Vagina (tissue), 2 donors: Measurements from ENCODE around the gene RAPGEF4.

Experiments used
- POLR2A ChIP-seq, 2 donors: fragments of 450-650 bp; IDR thresholded peaks; one replicate each; pipeline ENCODE4 v1.6.1; 2017; ENCODE audit warnings: antibody characterized with exemption in 2 of 2, mild to moderate bottlenecking in 2 of 2, moderate library complexity in 2 of 2
- TF ChIP-seq, protein P1 (sequence below), 3 experiments: fragments of 450-650 bp in 2 of 3; fragments of 200-600 bp in 1 of 3; sonication (generic) in 1 of 3; IDR thresholded peaks; one replicate each; pipeline ENCODE4 v1.5.1; 2017 to 2019; ENCODE audit warnings: antibody characterized with exemption in 3 of 3, mild to moderate bottlenecking in 2 of 3, moderate library complexity in 2 of 3

DNA sequence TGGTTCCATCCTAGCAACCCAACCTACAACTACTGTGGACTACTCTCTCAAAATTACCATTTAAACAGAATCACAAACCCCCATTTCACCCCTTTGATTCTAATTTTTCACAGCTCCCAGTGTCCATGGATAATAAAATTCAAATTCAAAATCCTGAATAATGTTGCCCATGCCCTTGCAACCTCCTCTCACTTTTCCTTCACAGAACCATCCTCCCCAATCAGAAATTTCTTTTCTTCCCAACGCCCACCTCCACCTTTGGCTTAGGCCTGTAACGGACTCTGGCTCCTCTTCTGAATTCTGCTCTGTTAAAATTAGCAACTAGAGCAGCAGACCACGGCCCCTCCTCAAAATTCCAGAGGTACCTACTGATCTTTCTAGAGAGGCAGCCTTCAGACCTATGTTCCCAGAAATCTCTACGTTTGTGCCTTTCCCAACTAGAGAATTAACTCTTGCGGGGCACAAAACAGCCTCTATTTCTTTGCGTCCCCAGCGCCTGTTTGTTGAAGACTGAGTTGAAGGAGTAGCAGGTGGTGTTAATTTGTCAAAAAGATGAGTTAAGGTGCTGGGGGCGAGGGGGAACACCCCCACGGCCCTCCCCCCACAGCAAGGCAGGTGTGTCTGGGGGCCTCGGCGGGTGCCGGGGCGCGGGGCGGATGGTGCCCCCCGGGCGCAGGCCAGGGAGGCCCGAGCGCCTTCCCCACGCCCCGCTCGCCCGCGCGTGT lies 339.6 kb downstream of the RAPGEF4 start:
- TF ChIP-seq, protein P1, sequence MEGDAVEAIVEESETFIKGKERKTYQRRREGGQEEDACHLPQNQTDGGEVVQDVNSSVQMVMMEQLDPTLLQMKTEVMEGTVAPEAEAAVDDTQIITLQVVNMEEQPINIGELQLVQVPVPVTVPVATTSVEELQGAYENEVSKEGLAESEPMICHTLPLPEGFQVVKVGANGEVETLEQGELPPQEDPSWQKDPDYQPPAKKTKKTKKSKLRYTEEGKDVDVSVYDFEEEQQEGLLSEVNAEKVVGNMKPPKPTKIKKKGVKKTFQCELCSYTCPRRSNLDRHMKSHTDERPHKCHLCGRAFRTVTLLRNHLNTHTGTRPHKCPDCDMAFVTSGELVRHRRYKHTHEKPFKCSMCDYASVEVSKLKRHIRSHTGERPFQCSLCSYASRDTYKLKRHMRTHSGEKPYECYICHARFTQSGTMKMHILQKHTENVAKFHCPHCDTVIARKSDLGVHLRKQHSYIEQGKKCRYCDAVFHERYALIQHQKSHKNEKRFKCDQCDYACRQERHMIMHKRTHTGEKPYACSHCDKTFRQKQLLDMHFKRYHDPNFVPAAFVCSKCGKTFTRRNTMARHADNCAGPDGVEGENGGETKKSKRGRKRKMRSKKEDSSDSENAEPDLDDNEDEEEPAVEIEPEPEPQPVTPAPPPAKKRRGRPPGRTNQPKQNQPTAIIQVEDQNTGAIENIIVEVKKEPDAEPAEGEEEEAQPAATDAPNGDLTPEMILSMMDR (IDR thresholded peaks at IDR 0.05): no peak
- no peak for TF ChIP-seq POLR2A (IDR thresholded peaks at IDR 0.05)
